Ishikawa (cell line): ENCODE results near the gene OR6C1.

Experiments used
- EGR1 ChIP-seq: IDR thresholded peaks from 2 replicates; pipeline ENCODE4 v1.6.1; 2012
- NFIC ChIP-seq: IDR thresholded peaks from 2 replicates; pipeline ENCODE4 v1.6.1; 2012
- TCF12 ChIP-seq: IDR thresholded peaks from 2 replicates; pipeline ENCODE4 v1.6.1; 2012; ENCODE audit warnings: low read depth
- TF ChIP-seq, protein P1 (sequence below): IDR thresholded peaks from 2 replicates; pipeline ENCODE4 v1.6.1; 2012

- TF ChIP-seq TCF12, result no peak
- TF ChIP-seq EGR1, result no peak
- TF ChIP-seq, protein P1, sequence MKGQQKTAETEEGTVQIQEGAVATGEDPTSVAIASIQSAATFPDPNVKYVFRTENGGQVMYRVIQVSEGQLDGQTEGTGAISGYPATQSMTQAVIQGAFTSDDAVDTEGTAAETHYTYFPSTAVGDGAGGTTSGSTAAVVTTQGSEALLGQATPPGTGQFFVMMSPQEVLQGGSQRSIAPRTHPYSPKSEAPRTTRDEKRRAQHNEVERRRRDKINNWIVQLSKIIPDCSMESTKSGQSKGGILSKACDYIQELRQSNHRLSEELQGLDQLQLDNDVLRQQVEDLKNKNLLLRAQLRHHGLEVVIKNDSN, result no peak
- no peak for TF ChIP-seq NFIC
These were observed 48.5 kb downstream of the OR6C1 start, which contains the start of gene OR6C75 for GRCh38 chr12:55362675-55363074.
